GM12874 (cell line): ENCODE data around the gene ITPK1.

Experiments used
- CTCF ChIP-seq: IDR thresholded peaks from 2 replicates; pipeline ENCODE4 v1.5.1; 2011; ENCODE audit warnings: low read depth, mild to moderate bottlenecking, control low read depth, low read length, moderate library complexity; ENCODE audit not compliant: insufficient read depth

Gene ITPK1

GRCh38 chr14:93012951-93013719, 102.6 kb downstream of the ITPK1 start:
- no peak for TF ChIP-seq CTCF

- no peak for TF ChIP-seq CTCF
Measured at GRCh38 chr14:93012506-93012905, 103.2 kb downstream of the ITPK1 start.

GRCh38 chr14:93011650-93012325, 103.9 kb downstream of the ITPK1 start:
- TF ChIP-seq CTCF, result no peak

- no peak for TF ChIP-seq CTCF
Measured at GRCh38 chr14:93011141-93011529, 104.6 kb downstream of the ITPK1 start.

- no peak for TF ChIP-seq CTCF
Measured at GRCh38 chr14:93010522-93011140, 105.1 kb downstream of the ITPK1 start.

GRCh38 chr14:93010130-93010499, 105.6 kb downstream of the ITPK1 start:
- no peak for TF ChIP-seq CTCF

GRCh38 chr14:93009471-93010129, 106.1 kb downstream of the ITPK1 start:
- TF ChIP-seq CTCF, result no peak
